Trophoblast cell (in vitro differentiated cells and primary cell): ENCODE measurements around the gene NVL.

ENCODE experiments used
- DNase-seq, 2 donors: peaks; one replicate each; pipeline ENCODE4 v3.0.0-alpha.2; 2016
- H2AFZ ChIP-seq: 2 replicates; pipeline ENCODE4 v1.6.1; 2013; ENCODE audit warnings: low read length, moderate library complexity, mild to moderate bottlenecking; ENCODE audit not compliant: insufficient read depth, poor library complexity
- H2AK5ac ChIP-seq: 2 replicates; pipeline ENCODE4 v1.6.1; 2013; ENCODE audit warnings: mild to moderate bottlenecking, low read length
- H2BK120ac ChIP-seq: 2 replicates; pipeline ENCODE4 v1.6.1; 2013; ENCODE audit warnings: low read length, mild to moderate bottlenecking, moderate library complexity; ENCODE audit not compliant: insufficient read depth, poor library complexity
- H2BK12ac ChIP-seq: 2 replicates; pipeline ENCODE4 v1.6.1; 2013; ENCODE audit warnings: mild to moderate bottlenecking, low read length, moderate library complexity
- H2BK5ac ChIP-seq: 2 replicates; pipeline ENCODE4 v1.6.1; 2013; ENCODE audit warnings: low read length, low read depth, moderate library complexity, mild to moderate bottlenecking; ENCODE audit not compliant: poor library complexity
- H3K14ac ChIP-seq: 2 replicates; pipeline ENCODE4 v1.6.1; 2013; ENCODE audit warnings: mild to moderate bottlenecking, low read length
- H3K18ac ChIP-seq: 2 replicates; pipeline ENCODE4 v1.6.1; 2013; ENCODE audit warnings: mild to moderate bottlenecking, low read length
- H3K23ac ChIP-seq: 2 replicates; pipeline ENCODE4 v1.6.1; 2013; ENCODE audit warnings: low read length
- H3K27ac ChIP-seq: 2 replicates; pipeline ENCODE4 v1.5.1; 2013; ENCODE audit warnings: low read depth, mild to moderate bottlenecking, inconsistent platforms, low read length, moderate library complexity
- H3K27me3 ChIP-seq: 2 replicates; pipeline ENCODE4 v1.6.1; 2013; ENCODE audit warnings: inconsistent platforms, mild to moderate bottlenecking, low read length, moderate library complexity; ENCODE audit not compliant: insufficient read depth
- H3K36me3 ChIP-seq, 2 experiments: 1 replicate in 1 of 2; 2 replicates in 1 of 2; pipeline ENCODE4 v1.6.1; 2013; ENCODE audit warnings: low read length in 2 of 2, mild to moderate bottlenecking in 2 of 2, moderate library complexity in 1 of 2; ENCODE audit not compliant: insufficient read depth in 2 of 2, control insufficient read depth in 1 of 2
- H3K4ac ChIP-seq: 2 replicates; pipeline ENCODE4 v1.6.1; 2013; ENCODE audit warnings: low read depth, mild to moderate bottlenecking, low read length, moderate library complexity
- H3K4me1 ChIP-seq, 2 experiments: 1 replicate in 1 of 2; 2 replicates in 1 of 2; pipeline ENCODE4 v1.6.1; 2013; ENCODE audit warnings: low read length in 2 of 2, mild to moderate bottlenecking in 2 of 2, moderate library complexity in 1 of 2; ENCODE audit not compliant: insufficient read depth in 2 of 2, control insufficient read depth in 1 of 2
- H3K4me2 ChIP-seq: 2 replicates; pipeline ENCODE4 v1.6.1; 2013; ENCODE audit warnings: inconsistent platforms, mild to moderate bottlenecking, low read length, moderate library complexity
- H3K4me3 ChIP-seq: 2 replicates; pipeline ENCODE4 v1.5.1; 2013; ENCODE audit warnings: mild to moderate bottlenecking, low read depth, low read length, inconsistent platforms
- H3K79me1 ChIP-seq: one replicate; pipeline ENCODE4 v1.6.1; 2013; ENCODE audit warnings: low read length
- H3K79me2 ChIP-seq: 2 replicates; pipeline ENCODE4 v1.6.1; 2013; ENCODE audit warnings: low read length, mild to moderate bottlenecking; ENCODE audit not compliant: control insufficient read depth, insufficient read depth, poor library complexity
- H3K9ac ChIP-seq: 2 replicates; pipeline ENCODE4 v1.6.1; 2013; ENCODE audit warnings: mild to moderate bottlenecking, low read length
- H3K9me3 ChIP-seq: 2 replicates; pipeline ENCODE4 v1.6.1; 2013; ENCODE audit warnings: low read depth, mild to moderate bottlenecking, control low read depth, inconsistent platforms, low read length; ENCODE audit not compliant: insufficient read depth
- H4K12ac ChIP-seq: 2 replicates; pipeline ENCODE4 v1.6.1; 2013; ENCODE audit warnings: low read depth, mild to moderate bottlenecking, low read length, moderate library complexity
- H4K8ac ChIP-seq: 2 replicates; pipeline ENCODE4 v1.6.1; 2013; ENCODE audit warnings: low read depth, mild to moderate bottlenecking, low read length, moderate library complexity
- H4K91ac ChIP-seq: one replicate; pipeline ENCODE4 v1.6.1; 2013; ENCODE audit warnings: low read depth, mild to moderate bottlenecking, low read length, moderate library complexity
- WGBS: extraction: QIAGEN DNeasy Blood & Tissue Kit; methylation state at CpG from one replicate; pipeline ENCODE4 v1.1.7; 2013; ENCODE audit warnings: missing lambda C conversion rate; ENCODE audit not compliant: insufficient read length, insufficient coverage; ENCODE audit errors: extremely low coverage; 5-methylcytosine and 5-hydroxymethylcytosine counted together

Gene NVL

DNA sequence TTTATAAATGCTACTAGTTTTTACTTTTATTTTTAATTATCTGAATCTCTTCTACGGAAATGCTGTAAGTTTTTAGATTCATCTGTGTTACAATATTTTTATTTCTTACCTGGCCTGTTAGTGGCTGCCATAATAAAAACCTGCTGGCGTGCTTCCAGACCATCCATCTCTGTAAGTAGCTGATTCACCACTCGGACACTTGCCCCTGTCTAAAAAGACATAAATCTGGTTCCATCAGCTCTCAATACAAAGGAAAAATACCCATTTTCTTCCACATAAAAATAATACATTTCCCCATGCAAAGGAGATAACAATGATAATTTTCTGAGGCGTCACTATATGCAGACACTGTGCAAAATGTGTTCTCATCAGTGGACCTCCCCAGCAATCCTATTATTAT is 62.0 kb downstream of the NVL start:
- Histone ChIP-seq H4K8ac (no peak overlapping the region), H3K79me2 (no peaks in the 10 kb centered on the region), H3K4me1 (peaks cover 0 to 2% of the 10 kb centered on the region in 2 experiments), H3K79me1 (no peaks in the 10 kb centered on the region), H3K4ac (no peak overlapping the region), H2BK12ac (no peak overlapping the region), H3K27ac (no peak overlapping the region), H3K23ac (no peak overlapping the region), H3K14ac (no peak overlapping the region), H2AFZ (no peak overlapping the region), H2BK120ac (no peak overlapping the region), H4K91ac (no peak overlapping the region), H3K4me2 (no peak overlapping the region), H2BK5ac (no peak overlapping the region), H3K4me3 (no peak overlapping the region), H2AK5ac (no peak overlapping the region), H3K9ac (no peak overlapping the region), H3K36me3 (peaks cover 3 to 8% of the 10 kb centered on the region in 2 experiments), H4K12ac (no peak overlapping the region), H3K18ac (no peak overlapping the region), H3K27me3 (no peaks in the 10 kb centered on the region), H3K9me3 (no peaks in the 10 kb centered on the region)
- no peak for DNase-seq
- WGBS, result no CpG with 5 or more reads among the region's 4 CpGs

- H3K4me1 ChIP-seq, result peaks cover 0 to 2% of the 10 kb centered on the region in 2 experiments
- H4K12ac ChIP-seq, result no peak overlapping the region
- H3K18ac ChIP-seq, result no peak overlapping the region
- H3K14ac ChIP-seq, result no peak overlapping the region
- no peak overlapping the region for H2BK12ac ChIP-seq
- H3K27me3 ChIP-seq, result no peaks in the 10 kb centered on the region
- H3K9ac ChIP-seq, result no peak overlapping the region
- H3K36me3 ChIP-seq, result peaks cover 3 to 7% of the 10 kb centered on the region in 2 experiments
- no peak overlapping the region for H2BK120ac ChIP-seq
- H4K8ac ChIP-seq, result no peak overlapping the region
- no peaks in the 10 kb centered on the region for H3K79me2 ChIP-seq
- DNase-seq, result peak; percentile 86 to 96
- H3K27ac ChIP-seq, result no peak overlapping the region
- H2BK5ac ChIP-seq, result no peak overlapping the region
- WGBS, result no CpG with 5 or more reads among the region's 11 CpGs
- no peak overlapping the region for H4K91ac ChIP-seq
- H3K4me3 ChIP-seq, result no peak overlapping the region
- no peak overlapping the region for H2AFZ ChIP-seq
- no peaks in the 10 kb centered on the region for H3K9me3 ChIP-seq
- H3K4me2 ChIP-seq, result no peak overlapping the region
- H3K4ac ChIP-seq, result no peak overlapping the region
- H2AK5ac ChIP-seq, result no peak overlapping the region
- no peaks in the 10 kb centered on the region for H3K79me1 ChIP-seq
- H3K23ac ChIP-seq, result no peak overlapping the region
Measured at GRCh38 chr1:224266915-224267856, 62.8 kb downstream of the NVL start.

DNA sequence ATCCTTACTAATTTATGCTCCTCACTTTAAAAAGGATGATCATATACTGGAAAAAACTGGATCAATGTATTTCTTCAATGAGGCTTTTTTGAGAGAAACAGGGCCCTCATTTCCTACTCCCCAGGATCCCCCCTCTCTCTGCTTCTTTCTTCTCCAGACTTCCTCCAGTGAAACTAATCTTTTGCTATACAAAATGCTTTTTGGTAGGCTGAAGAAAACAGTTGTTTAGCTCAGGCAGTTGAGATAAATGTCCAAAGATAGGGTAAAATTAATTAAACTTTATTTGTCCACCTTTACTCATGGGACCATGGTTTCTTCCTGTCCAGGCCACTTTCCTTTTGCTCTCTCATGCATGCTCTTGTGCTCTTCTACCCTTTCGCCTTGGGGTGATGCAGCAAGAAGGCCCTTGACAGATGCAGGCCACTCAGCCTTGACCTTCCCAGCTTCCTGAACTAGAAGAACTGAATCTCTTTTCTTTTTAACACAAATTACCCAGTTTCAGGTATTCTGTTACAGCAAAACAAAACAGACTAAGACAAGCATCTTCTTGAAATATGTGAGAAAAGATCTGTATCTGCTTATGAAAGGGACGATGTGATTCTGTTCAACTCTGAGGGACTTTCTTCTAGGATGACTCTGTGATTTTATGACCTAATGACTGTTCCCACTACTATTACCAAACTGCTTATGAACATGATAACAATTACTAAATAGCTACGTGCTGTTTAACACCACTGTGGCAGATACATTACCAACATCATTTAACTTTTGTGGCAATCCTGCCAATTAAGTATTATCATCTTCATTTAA is 63.7 kb downstream of the NVL start:
- H4K8ac ChIP-seq, result no peak overlapping the region
- no peaks in the 10 kb centered on the region for H3K79me2 ChIP-seq
- no peaks in the 10 kb centered on the region for H3K79me1 ChIP-seq
- H3K4me1 ChIP-seq, result peaks cover 0 to 2% of the 10 kb centered on the region in 2 experiments
- no peak overlapping the region for H2BK12ac ChIP-seq
- H2AFZ ChIP-seq, result no peak overlapping the region
- H4K91ac ChIP-seq, result no peak overlapping the region
- no peak overlapping the region for H4K12ac ChIP-seq
- no peak overlapping the region for H3K9ac ChIP-seq
- no peak overlapping the region for H3K4me2 ChIP-seq
- no peaks in the 10 kb centered on the region for H3K27me3 ChIP-seq
- WGBS, result no CpG with 5 or more reads among the region's 3 CpGs
- no peak overlapping the region for H2BK5ac ChIP-seq
- no peaks in the 10 kb centered on the region for H3K9me3 ChIP-seq
- peak; percentile 15 to 86 for DNase-seq
- H3K36me3 ChIP-seq, result peaks cover 3% of the 10 kb centered on the region in 2 experiments
- H3K23ac ChIP-seq, result no peak overlapping the region
- H2AK5ac ChIP-seq, result no peak overlapping the region
- no peak overlapping the region for H3K14ac ChIP-seq
- no peak overlapping the region for H2BK120ac ChIP-seq
- no peak overlapping the region for H3K4me3 ChIP-seq
- no peak overlapping the region for H3K4ac ChIP-seq
- H3K27ac ChIP-seq, result peak overlapping the region; percentile 6
- H3K18ac ChIP-seq, result no peak overlapping the region

DNA sequence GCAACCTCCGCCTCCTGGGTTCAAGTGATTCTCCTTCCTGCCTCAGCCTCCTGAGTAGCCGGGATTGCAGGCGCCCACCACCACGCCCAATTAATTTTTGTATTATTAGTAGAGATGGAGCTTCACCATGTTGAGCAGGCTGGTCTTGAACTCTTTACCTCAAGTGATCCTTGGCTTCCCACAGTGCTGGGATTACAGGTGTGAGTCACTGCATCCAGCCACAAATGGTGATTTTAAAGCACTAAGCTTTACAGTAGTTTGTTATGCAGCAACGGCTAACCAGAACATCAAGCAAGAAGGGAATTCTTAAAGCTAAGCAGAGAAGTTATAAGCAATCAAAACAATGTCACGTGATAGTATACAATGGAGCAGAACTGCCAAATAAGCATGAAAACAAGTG is 65.7 kb downstream of the NVL start:
- H4K91ac ChIP-seq, result no peak overlapping the region
- no CpG with 5 or more reads among the region's 6 CpGs for WGBS
- H3K79me1 ChIP-seq, result no peaks in the 10 kb centered on the region
- no peak overlapping the region for H2AK5ac ChIP-seq
- no peaks in the 10 kb centered on the region for H3K79me2 ChIP-seq
- no peak overlapping the region for H3K27ac ChIP-seq
- DNase-seq, result no peak
- H2BK120ac ChIP-seq, result no peak overlapping the region
- H3K9me3 ChIP-seq, result no peaks in the 10 kb centered on the region
- no peaks in the 10 kb centered on the region for H3K27me3 ChIP-seq
- H3K4me1 ChIP-seq, result peaks cover 0 to 5% of the 10 kb centered on the region in 2 experiments
- H2BK5ac ChIP-seq, result no peak overlapping the region
- no peak overlapping the region for H2BK12ac ChIP-seq
- H3K18ac ChIP-seq, result no peak overlapping the region
- H3K4me3 ChIP-seq, result no peak overlapping the region
- H3K4ac ChIP-seq, result no peak overlapping the region
- H3K36me3 ChIP-seq, result peaks cover 2 to 3% of the 10 kb centered on the region in 2 experiments
- no peak overlapping the region for H3K14ac ChIP-seq
- H3K9ac ChIP-seq, result no peak overlapping the region
- no peak overlapping the region for H4K8ac ChIP-seq
- no peak overlapping the region for H4K12ac ChIP-seq
- no peak overlapping the region for H3K4me2 ChIP-seq
- H3K23ac ChIP-seq, result no peak overlapping the region
- no peak overlapping the region for H2AFZ ChIP-seq
